Measurements from ENCODE around the gene GALNT18.

GRCh38 chr11:11512929-11513328, 108.9 kb downstream of the GALNT18 start:
- TF ChIP-seq CTCF (IDR thresholded peaks at IDR 0.05), result no peak
- no peak for TF ChIP-seq POLR2A (IDR thresholded peaks at IDR 0.05)
